Peyer's patch (tissue), 4 donors: ENCODE data around the gene MTX3.

Experiments used
- POLR2A ChIP-seq, 2 donors: fragments of 450-650 bp; IDR thresholded peaks; one replicate each; pipeline ENCODE4 v1.5.1; 2017; ENCODE audit warnings: antibody characterized with exemption in 2 of 2, mild to moderate bottlenecking in 2 of 2, moderate library complexity in 2 of 2
- TF ChIP-seq, protein P1 (sequence below), 6 experiments: fragments of 450-650 bp in 4 of 6; fragments of 200-600 bp in 2 of 6; sonication (generic) in 1 of 6; IDR thresholded peaks; one replicate each; pipeline ENCODE4 v1.5.1; 2017 to 2019; ENCODE audit warnings: antibody characterized with exemption in 6 of 6, mild to moderate bottlenecking in 3 of 6, moderate library complexity in 1 of 6

DNA sequence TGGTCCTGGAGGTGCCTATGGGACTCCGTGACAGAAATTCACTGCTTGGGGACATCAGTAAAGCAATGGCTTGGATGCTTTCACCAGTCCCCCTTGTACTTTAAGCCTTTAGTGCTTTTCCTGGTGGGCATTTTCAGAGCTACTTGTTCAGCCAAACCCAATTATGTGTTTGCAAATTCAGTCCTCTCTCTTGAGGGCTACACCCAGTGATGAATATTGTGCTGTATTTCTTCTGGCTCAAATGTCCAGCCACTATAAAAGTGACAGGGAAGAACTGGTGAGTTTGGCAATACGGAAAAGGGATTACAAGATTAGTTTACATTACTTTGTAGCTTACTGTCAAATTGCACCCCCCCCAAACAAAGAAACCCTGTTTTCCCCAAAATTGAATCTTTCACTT is 48.6 kb upstream of the MTX3 start:
- TF ChIP-seq, protein P1, sequence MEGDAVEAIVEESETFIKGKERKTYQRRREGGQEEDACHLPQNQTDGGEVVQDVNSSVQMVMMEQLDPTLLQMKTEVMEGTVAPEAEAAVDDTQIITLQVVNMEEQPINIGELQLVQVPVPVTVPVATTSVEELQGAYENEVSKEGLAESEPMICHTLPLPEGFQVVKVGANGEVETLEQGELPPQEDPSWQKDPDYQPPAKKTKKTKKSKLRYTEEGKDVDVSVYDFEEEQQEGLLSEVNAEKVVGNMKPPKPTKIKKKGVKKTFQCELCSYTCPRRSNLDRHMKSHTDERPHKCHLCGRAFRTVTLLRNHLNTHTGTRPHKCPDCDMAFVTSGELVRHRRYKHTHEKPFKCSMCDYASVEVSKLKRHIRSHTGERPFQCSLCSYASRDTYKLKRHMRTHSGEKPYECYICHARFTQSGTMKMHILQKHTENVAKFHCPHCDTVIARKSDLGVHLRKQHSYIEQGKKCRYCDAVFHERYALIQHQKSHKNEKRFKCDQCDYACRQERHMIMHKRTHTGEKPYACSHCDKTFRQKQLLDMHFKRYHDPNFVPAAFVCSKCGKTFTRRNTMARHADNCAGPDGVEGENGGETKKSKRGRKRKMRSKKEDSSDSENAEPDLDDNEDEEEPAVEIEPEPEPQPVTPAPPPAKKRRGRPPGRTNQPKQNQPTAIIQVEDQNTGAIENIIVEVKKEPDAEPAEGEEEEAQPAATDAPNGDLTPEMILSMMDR (IDR thresholded peaks at IDR 0.05): no peak
- TF ChIP-seq POLR2A (IDR thresholded peaks at IDR 0.05): no peak
